NCI-H1694 (cell line): Measurements from ENCODE around the gene LIM2.
"Not testable (repeated sequence)": the region's sequence is repeated elsewhere in the genome, so short reads cannot be mapped to it uniquely, and the experiment has no call there.

Source experiments
- DNase-seq: peaks from one replicate; lab custom pipeline; 2025; lab: John Stamatoyannopoulos, UW

The LIM2 gene

GRCh38 chr19:51387924-51388389, at the start of gene LIM2:
TSS of gene LIM2 (minus strand) at chr19:51387974. CDS start at chr19:51387443, 531 bp downstream.
- no peak for DNase-seq

GRCh38 chr19:51434456-51434855, 46.7 kb upstream of the LIM2 start:
- no peak for DNase-seq

GRCh38 chr19:51433043-51433442, 45.3 kb upstream of the LIM2 start:
- DNase-seq: no peak

- DNase-seq: no peak
Observed at GRCh38 chr19:51431124-51431523, 43.4 kb upstream of the LIM2 start.

GRCh38 chr19:51430221-51430620, 42.4 kb upstream of the LIM2 start:
- no peak for DNase-seq

- DNase-seq: no peak
Observed at GRCh38 chr19:51427201-51427600, 39.4 kb upstream of the LIM2 start.

GRCh38 chr19:51422053-51422448, 34.3 kb upstream of the LIM2 start:
- no peak for DNase-seq

GRCh38 chr19:51421229-51422052, 33.7 kb upstream of the LIM2 start:
- no peak for DNase-seq

- not testable (repeated sequence) for DNase-seq
Observed at GRCh38 chr19:51420511-51420910, 32.7 kb upstream of the LIM2 start.

GRCh38 chr19:51418707-51419106, 30.9 kb upstream of the LIM2 start:
- DNase-seq: no peak

GRCh38 chr19:51417810-51418157, 30.0 kb upstream of the LIM2 start:
- no peak for DNase-seq

GRCh38 chr19:51417107-51417809, 29.5 kb upstream of the LIM2 start, which contains the start of gene SIGLEC10:
TSS of gene SIGLEC10 (minus strand) at chr19:51417642. CDS start at chr19:51417581, 61 bp downstream.
- DNase-seq: no peak

- DNase-seq: not testable (repeated sequence)
Observed at GRCh38 chr19:51416422-51416821, 28.6 kb upstream of the LIM2 start.

GRCh38 chr19:51415187-51415586, 27.4 kb upstream of the LIM2 start:
- no peak for DNase-seq

GRCh38 chr19:51410950-51411748, 23.4 kb upstream of the LIM2 start:
- DNase-seq: no peak

GRCh38 chr19:51407511-51408131, 19.8 kb upstream of the LIM2 start:
- DNase-seq: no peak

- DNase-seq: no peak
Observed at GRCh38 chr19:51402117-51402516, 14.3 kb upstream of the LIM2 start.

- DNase-seq: not testable (repeated sequence)
Observed at GRCh38 chr19:51399936-51400335, 12.2 kb upstream of the LIM2 start.

- no peak for DNase-seq
Observed at GRCh38 chr19:51399231-51399630, 11.5 kb upstream of the LIM2 start.

- DNase-seq: no peak
Observed at GRCh38 chr19:51398096-51398704, 10.4 kb upstream of the LIM2 start.

- not testable (repeated sequence) for DNase-seq
Observed at GRCh38 chr19:51397453-51397852, 9.7 kb upstream of the LIM2 start.
